HepG2 (cell line): ENCODE measurements around the gene DHCR7. TPM values are rescaled to one million over a fixed set of nuclear protein-coding genes. Genes with fewer than 3 reads are reported as not detected.

Experiments used
- HCFC1 ChIP-seq: fragments of 150-350 bp; IDR thresholded peaks from 2 replicates; pipeline ENCODE4 v1.6.1; 2014; ENCODE audit warnings: low read depth, low read length
- HNRNPL ChIP-seq: fragments of 200-400 bp; formaldehyde crosslinking; IDR thresholded peaks from 2 replicates; pipeline ENCODE4 v1.6.1; 2017; ENCODE audit warnings: mild to moderate bottlenecking, low read depth, low read length
- KLF15 ChIP-seq: sonication (generic); formaldehyde crosslinking; IDR thresholded peaks from 2 replicates; pipeline ENCODE4 v1.8.1; 2023; ENCODE audit warnings: borderline replicate concordance, mild to moderate bottlenecking, inconsistent platforms, missing genetic modification reagents, mixed read lengths
- MAZ ChIP-seq, 2 experiments: sonication (generic) in 1 of 2; formaldehyde crosslinking in 1 of 2; IDR thresholded peaks; 2 replicates each; pipeline versions ENCODE4 v1.5.0 to v1.6.1; 2012 to 2020; ENCODE audit warnings: low read depth in 2 of 2, mild to moderate bottlenecking in 2 of 2, borderline replicate concordance in 1 of 2, improper control_type of control experiment in 1 of 2, low read length in 1 of 2, missing genetic modification reagents in 1 of 2, moderate library complexity in 1 of 2
- YEATS2 ChIP-seq: sonication (generic); formaldehyde crosslinking; IDR thresholded peaks from 2 replicates; pipeline ENCODE4 v1.4.0; 2020; ENCODE audit warnings: missing genetic modification reagents, borderline replicate concordance
- ZKSCAN8 ChIP-seq: IDR thresholded peaks from 2 replicates; pipeline ENCODE4 v1.6.1; 2016; ENCODE audit warnings: borderline replicate concordance, missing genetic modification reagents, missing compliant biosample characterization
- ZNF124 ChIP-seq: sonication (generic); formaldehyde crosslinking; IDR thresholded peaks from 2 replicates; pipeline ENCODE4 v1.4.0; 2020; ENCODE audit warnings: missing genetic modification reagents
- ZNF530 ChIP-seq: sonication (generic); formaldehyde crosslinking; IDR thresholded peaks from 2 replicates; pipeline ENCODE4 v1.5.0; 2020; ENCODE audit warnings: low read depth, mild to moderate bottlenecking, missing genetic modification reagents
- ZNF7 ChIP-seq: IDR thresholded peaks from 2 replicates; pipeline ENCODE4 v1.6.1; 2016; ENCODE audit warnings: missing biosample characterization, missing genetic modification reagents
- polyA plus RNA-seq, 8 experiments: library from polyadenylated mRNA; depleted of rRNA in 3 of 8; stranded (reverse) in 7 of 8; unstranded in 1 of 8; fragments of >200 nt; fragmentation: Illumina TruSeq in 4 of 8; extraction: Trizol in 4 of 8; gene quantifications; 2 replicates each; pipeline versions ENCODE4 v1.2.1 to v1.2.3, GENCODE V29; 2011 to 2016; ENCODE audit warnings: low read depth in 4 of 8, missing spikeins in 1 of 8, mixed read lengths in 1 of 8; ENCODE audit not compliant: insufficient read depth in 1 of 8
- total RNA-seq, 5 experiments: library from RNA; depleted of rRNA; stranded (reverse); fragments of >200 nt; fragmentation: Illumina TruSeq; extraction: Trizol; gene quantifications; 2 replicates each; pipeline ENCODE4 v1.2.3, GENCODE V29; 2016; ENCODE audit warnings: low read depth in 1 of 5
- TF ChIP-seq, protein P1 (sequence below): sonication (generic); formaldehyde crosslinking; IDR thresholded peaks from 2 replicates; pipeline ENCODE4 v1.4.0; 2020; ENCODE audit warnings: low read depth, missing genetic modification reagents
- TF ChIP-seq, protein P2 (sequence below): sonication (generic); formaldehyde crosslinking; IDR thresholded peaks from 2 replicates; pipeline ENCODE4 v1.9.0; 2022; ENCODE audit warnings: low read depth, missing genetic modification reagents
- TF ChIP-seq, protein P3 (sequence below): sonication (generic); formaldehyde crosslinking; IDR thresholded peaks from 2 replicates; pipeline ENCODE4 v1.4.0; 2020; ENCODE audit warnings: missing genetic modification reagents
- TF ChIP-seq, protein P4 (sequence below): sonication (generic); formaldehyde crosslinking; IDR thresholded peaks from 2 replicates; pipeline ENCODE4; 2020; ENCODE audit warnings: missing genetic modification reagents, mild to moderate bottlenecking, borderline replicate concordance

DHCR7 gene
- total and polyA plus RNA-seq, 2 of the 13 experiments (the other 11 are each of a cell fraction or from before 2014, with no cell fraction given) = 96.0 to 143 TPM

DNA sequence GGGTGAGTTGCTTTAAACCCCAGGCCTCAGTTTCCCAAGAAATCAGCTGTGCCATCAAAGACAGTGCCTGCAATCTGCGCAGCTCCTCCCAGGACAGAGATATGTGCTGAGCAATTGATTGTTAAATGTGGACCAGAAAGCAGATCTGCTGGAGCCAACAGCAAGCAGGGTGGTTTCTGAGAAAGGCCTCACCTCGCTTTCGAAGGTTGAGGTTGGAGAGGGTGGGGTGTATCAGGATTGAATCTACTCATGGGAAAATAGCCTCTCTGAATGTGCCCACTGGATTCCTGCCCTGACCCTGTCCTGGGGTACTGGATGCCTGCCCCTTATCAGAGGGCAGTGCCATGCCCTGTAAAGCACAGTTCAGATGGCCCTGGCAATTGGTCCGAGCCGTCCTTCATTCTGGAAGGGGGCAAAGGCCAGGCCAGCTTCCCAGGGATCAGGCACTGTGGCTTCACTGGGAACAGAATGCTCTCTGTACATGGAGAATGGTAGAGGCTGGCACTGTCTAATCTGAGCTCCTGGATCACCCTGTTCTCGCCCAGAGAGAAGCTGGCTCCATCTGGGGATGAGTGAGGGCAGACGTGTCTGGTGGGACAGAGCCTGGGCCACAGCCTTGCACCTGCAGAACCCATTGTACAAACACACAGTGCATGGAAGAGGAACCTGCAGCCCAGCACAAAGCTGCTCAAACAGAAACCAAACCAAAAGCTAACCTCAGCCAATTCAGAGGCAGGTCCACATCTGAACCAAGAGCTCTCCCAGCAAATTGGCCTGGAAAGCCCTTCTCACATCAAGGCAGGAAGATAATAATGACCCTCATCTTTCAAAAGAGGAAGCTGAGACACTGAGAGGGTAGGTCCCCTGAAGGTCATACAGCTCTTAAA is 15.2 kb downstream of the DHCR7 start (continued):
- TF ChIP-seq, protein P1, sequence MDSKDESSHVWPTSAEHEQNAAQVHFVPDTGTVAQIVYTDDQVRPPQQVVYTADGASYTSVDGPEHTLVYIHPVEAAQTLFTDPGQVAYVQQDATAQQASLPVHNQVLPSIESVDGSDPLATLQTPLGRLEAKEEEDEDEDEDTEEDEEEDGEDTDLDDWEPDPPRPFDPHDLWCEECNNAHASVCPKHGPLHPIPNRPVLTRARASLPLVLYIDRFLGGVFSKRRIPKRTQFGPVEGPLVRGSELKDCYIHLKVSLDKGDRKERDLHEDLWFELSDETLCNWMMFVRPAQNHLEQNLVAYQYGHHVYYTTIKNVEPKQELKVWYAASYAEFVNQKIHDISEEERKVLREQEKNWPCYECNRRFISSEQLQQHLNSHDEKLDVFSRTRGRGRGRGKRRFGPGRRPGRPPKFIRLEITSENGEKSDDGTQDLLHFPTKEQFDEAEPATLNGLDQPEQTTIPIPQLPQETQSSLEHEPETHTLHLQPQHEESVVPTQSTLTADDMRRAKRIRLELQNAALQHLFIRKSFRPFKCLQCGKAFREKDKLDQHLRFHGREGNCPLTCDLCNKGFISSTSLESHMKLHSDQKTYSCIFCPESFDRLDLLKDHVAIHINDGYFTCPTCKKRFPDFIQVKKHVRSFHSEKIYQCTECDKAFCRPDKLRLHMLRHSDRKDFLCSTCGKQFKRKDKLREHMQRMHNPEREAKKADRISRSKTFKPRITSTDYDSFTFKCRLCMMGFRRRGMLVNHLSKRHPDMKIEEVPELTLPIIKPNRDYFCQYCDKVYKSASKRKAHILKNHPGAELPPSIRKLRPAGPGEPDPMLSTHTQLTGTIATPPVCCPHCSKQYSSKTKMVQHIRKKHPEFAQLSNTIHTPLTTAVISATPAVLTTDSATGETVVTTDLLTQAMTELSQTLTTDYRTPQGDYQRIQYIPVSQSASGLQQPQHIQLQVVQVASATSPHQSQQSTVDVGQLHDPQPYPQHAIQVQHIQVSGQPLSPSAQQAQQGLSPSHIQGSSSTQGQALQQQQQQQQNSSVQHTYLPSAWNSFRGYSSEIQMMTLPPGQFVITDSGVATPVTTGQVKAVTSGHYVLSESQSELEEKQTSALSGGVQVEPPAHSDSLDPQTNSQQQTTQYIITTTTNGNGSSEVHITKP (CRISPR knock-in tag) = no peak
- TF ChIP-seq ZNF124 = 0 out of 2 replicates have a peak, but pooled peaks have one; percentile 32
- TF ChIP-seq MAZ (IDR thresholded peaks at IDR 0.05; ENCODE audit: borderline replicate concordance, low read depth, low read length) = 0 out of 2 replicates have a peak, but pooled peaks have one; percentile 34
- TF ChIP-seq MAZ (CRISPR knock-in tag; IDR thresholded peaks at IDR 0.05; ENCODE audit: low read depth) = no peak
- TF ChIP-seq, protein P2, sequence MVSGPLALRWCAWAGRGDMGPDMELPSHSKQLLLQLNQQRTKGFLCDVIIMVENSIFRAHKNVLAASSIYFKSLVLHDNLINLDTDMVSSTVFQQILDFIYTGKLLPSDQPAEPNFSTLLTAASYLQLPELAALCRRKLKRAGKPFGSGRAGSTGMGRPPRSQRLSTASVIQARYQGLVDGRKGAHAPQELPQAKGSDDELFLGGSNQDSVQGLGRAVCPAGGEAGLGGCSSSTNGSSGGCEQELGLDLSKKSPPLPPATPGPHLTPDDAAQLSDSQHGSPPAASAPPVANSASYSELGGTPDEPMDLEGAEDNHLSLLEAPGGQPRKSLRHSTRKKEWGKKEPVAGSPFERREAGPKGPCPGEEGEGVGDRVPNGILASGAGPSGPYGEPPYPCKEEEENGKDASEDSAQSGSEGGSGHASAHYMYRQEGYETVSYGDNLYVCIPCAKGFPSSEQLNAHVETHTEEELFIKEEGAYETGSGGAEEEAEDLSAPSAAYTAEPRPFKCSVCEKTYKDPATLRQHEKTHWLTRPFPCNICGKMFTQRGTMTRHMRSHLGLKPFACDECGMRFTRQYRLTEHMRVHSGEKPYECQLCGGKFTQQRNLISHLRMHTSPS = peak; percentile 69; the same call in 1 of the 2 replicates
- 0 out of 2 replicates have a peak, but pooled peaks have one; percentile 53 for TF ChIP-seq HNRNPL
- no peak for TF ChIP-seq ZNF530 (CRISPR knock-in tag)
- TF ChIP-seq, protein P3, sequence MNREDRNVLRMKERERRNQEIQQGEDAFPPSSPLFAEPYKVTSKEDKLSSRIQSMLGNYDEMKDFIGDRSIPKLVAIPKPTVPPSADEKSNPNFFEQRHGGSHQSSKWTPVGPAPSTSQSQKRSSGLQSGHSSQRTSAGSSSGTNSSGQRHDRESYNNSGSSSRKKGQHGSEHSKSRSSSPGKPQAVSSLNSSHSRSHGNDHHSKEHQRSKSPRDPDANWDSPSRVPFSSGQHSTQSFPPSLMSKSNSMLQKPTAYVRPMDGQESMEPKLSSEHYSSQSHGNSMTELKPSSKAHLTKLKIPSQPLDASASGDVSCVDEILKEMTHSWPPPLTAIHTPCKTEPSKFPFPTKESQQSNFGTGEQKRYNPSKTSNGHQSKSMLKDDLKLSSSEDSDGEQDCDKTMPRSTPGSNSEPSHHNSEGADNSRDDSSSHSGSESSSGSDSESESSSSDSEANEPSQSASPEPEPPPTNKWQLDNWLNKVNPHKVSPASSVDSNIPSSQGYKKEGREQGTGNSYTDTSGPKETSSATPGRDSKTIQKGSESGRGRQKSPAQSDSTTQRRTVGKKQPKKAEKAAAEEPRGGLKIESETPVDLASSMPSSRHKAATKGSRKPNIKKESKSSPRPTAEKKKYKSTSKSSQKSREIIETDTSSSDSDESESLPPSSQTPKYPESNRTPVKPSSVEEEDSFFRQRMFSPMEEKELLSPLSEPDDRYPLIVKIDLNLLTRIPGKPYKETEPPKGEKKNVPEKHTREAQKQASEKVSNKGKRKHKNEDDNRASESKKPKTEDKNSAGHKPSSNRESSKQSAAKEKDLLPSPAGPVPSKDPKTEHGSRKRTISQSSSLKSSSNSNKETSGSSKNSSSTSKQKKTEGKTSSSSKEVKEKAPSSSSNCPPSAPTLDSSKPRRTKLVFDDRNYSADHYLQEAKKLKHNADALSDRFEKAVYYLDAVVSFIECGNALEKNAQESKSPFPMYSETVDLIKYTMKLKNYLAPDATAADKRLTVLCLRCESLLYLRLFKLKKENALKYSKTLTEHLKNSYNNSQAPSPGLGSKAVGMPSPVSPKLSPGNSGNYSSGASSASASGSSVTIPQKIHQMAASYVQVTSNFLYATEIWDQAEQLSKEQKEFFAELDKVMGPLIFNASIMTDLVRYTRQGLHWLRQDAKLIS = no peak
- TF ChIP-seq ZKSCAN8 (CRISPR knock-in tag) = 0 out of 2 replicates have a peak, but pooled peaks have one; percentile 38
- no peak for TF ChIP-seq HCFC1
- TF ChIP-seq YEATS2 = 0 out of 2 replicates have a peak, but pooled peaks have one; percentile 35
- no peak for TF ChIP-seq KLF15
- no peak for TF ChIP-seq ZNF7 (CRISPR knock-in tag)
- TF ChIP-seq, protein P4, sequence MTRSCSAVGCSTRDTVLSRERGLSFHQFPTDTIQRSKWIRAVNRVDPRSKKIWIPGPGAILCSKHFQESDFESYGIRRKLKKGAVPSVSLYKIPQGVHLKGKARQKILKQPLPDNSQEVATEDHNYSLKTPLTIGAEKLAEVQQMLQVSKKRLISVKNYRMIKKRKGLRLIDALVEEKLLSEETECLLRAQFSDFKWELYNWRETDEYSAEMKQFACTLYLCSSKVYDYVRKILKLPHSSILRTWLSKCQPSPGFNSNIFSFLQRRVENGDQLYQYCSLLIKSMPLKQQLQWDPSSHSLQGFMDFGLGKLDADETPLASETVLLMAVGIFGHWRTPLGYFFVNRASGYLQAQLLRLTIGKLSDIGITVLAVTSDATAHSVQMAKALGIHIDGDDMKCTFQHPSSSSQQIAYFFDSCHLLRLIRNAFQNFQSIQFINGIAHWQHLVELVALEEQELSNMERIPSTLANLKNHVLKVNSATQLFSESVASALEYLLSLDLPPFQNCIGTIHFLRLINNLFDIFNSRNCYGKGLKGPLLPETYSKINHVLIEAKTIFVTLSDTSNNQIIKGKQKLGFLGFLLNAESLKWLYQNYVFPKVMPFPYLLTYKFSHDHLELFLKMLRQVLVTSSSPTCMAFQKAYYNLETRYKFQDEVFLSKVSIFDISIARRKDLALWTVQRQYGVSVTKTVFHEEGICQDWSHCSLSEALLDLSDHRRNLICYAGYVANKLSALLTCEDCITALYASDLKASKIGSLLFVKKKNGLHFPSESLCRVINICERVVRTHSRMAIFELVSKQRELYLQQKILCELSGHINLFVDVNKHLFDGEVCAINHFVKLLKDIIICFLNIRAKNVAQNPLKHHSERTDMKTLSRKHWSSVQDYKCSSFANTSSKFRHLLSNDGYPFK = peak; percentile 21; the same call in 1 of the 2 replicates
